IMR-90 (cell line): Measurements from ENCODE around the gene GPRC5B. TPM values are rescaled to one million over a fixed set of nuclear protein-coding genes. Genes with fewer than 3 reads are reported as not detected.

Experiments
- ATAC-seq: fragments of 200-7000 bp; cut with Tn5 transposase; 2 replicates; pipeline ENCODE4 v1.9.1; 2020; ENCODE audit warnings: low read depth, mild to moderate bottlenecking, moderate library complexity
- BruUV-seq: library from RNA; stranded (reverse); fragments of 400-500 nt; replicated peaks from 2 replicates; lab custom pipeline; 2021; lab: Mats Ljungman, UMichigan
- CTCF ChIA-PET: fragments of 300-600 bp; formaldehyde crosslinking; extraction: SDS; loops from one replicate; lab custom pipeline; 2021; ENCODE audit warnings: antibody characterized with exemption; lab: Yijun Ruan, JAX
- POLR2A ChIA-PET: fragments of 300-600 bp; sonication (Branson Sonifier 250); formaldehyde crosslinking; loops from one replicate; lab custom pipeline; 2022; ENCODE audit warnings: antibody characterized with exemption; ENCODE audit not compliant: unreplicated experiment; lab: Charles Lee
- DNase-seq: peaks from one replicate; pipeline ENCODE4 v3.0.0; 2013
- H2AFZ ChIP-seq: replicated peaks from 2 replicates; pipeline ENCODE3; 2013; ENCODE audit warnings: low read length, mild to moderate bottlenecking; ENCODE audit not compliant: poor library complexity
- H2AK5ac ChIP-seq: 2 replicates; pipeline ENCODE4 v1.6.1; 2013; ENCODE audit warnings: low read depth, low read length, inconsistent platforms
- H2AK9ac ChIP-seq: replicated peaks from 2 replicates; pipeline ENCODE3; 2013; ENCODE audit warnings: mild to moderate bottlenecking, low read depth, low read length, moderate library complexity; ENCODE audit not compliant: poor library complexity
- H2BK120ac ChIP-seq: 2 replicates; pipeline ENCODE4 v1.6.1; 2013; ENCODE audit warnings: low read depth, low read length, inconsistent platforms
- H2BK15ac ChIP-seq: 3 replicates; pipeline ENCODE4 v1.6.1; 2013; ENCODE audit warnings: low read depth, low read length, inconsistent platforms
- H2BK20ac ChIP-seq: 2 replicates; pipeline ENCODE4 v1.6.1; 2013; ENCODE audit warnings: low read depth, mild to moderate bottlenecking, inconsistent platforms, low read length, moderate library complexity
- H2BK5ac ChIP-seq: 2 replicates; pipeline ENCODE4 v1.6.1; 2013; ENCODE audit warnings: mild to moderate bottlenecking, low read depth, low read length, inconsistent platforms; ENCODE audit not compliant: poor library complexity, severe bottlenecking
- H3K14ac ChIP-seq: replicated peaks from 2 replicates; pipeline ENCODE4 v1.6.1; 2013; ENCODE audit warnings: low read depth, low read length, inconsistent platforms
- H3K18ac ChIP-seq: 2 replicates; pipeline ENCODE4 v1.6.1; 2013; ENCODE audit warnings: low read depth, low read length, control low read depth
- H3K23ac ChIP-seq: 2 replicates; pipeline ENCODE4 v1.6.1; 2013; ENCODE audit warnings: low read depth, low read length, inconsistent platforms
- H3K27ac ChIP-seq: 2 replicates; pipeline ENCODE4 v1.5.1; 2013; ENCODE audit warnings: mild to moderate bottlenecking, control low read depth, low read length; ENCODE audit not compliant: insufficient read depth
- H3K27me3 ChIP-seq: 2 replicates; pipeline ENCODE4 v1.6.1; 2013; ENCODE audit warnings: low read length; ENCODE audit not compliant: control insufficient read depth, insufficient read depth
- H3K36me3 ChIP-seq: 2 replicates; pipeline ENCODE4 v1.6.1; 2013; ENCODE audit warnings: low read length, mixed read lengths; ENCODE audit not compliant: control insufficient read depth, insufficient read depth
- H3K4ac ChIP-seq: 2 replicates; pipeline ENCODE4 v1.6.1; 2013; ENCODE audit warnings: low read depth, low read length, inconsistent platforms
- H3K4me1 ChIP-seq: 2 replicates; pipeline ENCODE4 v1.6.1; 2013; ENCODE audit warnings: low read length, mixed read lengths; ENCODE audit not compliant: control insufficient read depth, insufficient read depth
- H3K4me2 ChIP-seq: 2 replicates; pipeline ENCODE4 v1.6.1; 2013; ENCODE audit warnings: low read depth, mild to moderate bottlenecking, control low read depth, low read length, moderate library complexity
- H3K4me3 ChIP-seq: 2 replicates; pipeline ENCODE4 v1.5.1; 2013; ENCODE audit warnings: low read depth, mild to moderate bottlenecking, control low read depth, low read length, moderate library complexity; ENCODE audit not compliant: insufficient read depth
- H3K56ac ChIP-seq: 2 replicates; pipeline ENCODE4 v1.6.1; 2013; ENCODE audit warnings: low read length, inconsistent platforms; ENCODE audit not compliant: insufficient read depth; ENCODE audit errors: extremely low read depth
- H3K79me1 ChIP-seq, 2 experiments: 2 replicates each; pipeline ENCODE4 v1.6.1; 2013; ENCODE audit warnings: low read length in 2 of 2, inconsistent platforms in 1 of 2, low read depth in 1 of 2
- H3K9ac ChIP-seq: 2 replicates; pipeline ENCODE4 v1.6.1; 2013; ENCODE audit warnings: low read depth, low read length, control low read depth
- H3K9me1 ChIP-seq: 2 replicates; pipeline ENCODE4 v1.6.1; 2013; ENCODE audit warnings: low read length, inconsistent platforms; ENCODE audit not compliant: insufficient read depth
- H3K9me3 ChIP-seq: 2 replicates; pipeline ENCODE4 v1.6.1; 2013; ENCODE audit warnings: low read length; ENCODE audit not compliant: control insufficient read depth, insufficient read depth
- H4K20me1 ChIP-seq: 2 replicates; pipeline ENCODE4 v1.6.1; 2013; ENCODE audit warnings: low read length, inconsistent platforms; ENCODE audit not compliant: insufficient read depth
- H4K5ac ChIP-seq: 2 replicates; pipeline ENCODE4 v1.6.1; 2013; ENCODE audit warnings: mild to moderate bottlenecking, low read depth, low read length, control low read depth
- H4K8ac ChIP-seq, 2 experiments: 2 replicates each; pipeline ENCODE4 v1.6.1; 2013; ENCODE audit warnings: low read depth in 2 of 2, low read length in 2 of 2, control low read depth in 1 of 2, inconsistent platforms in 1 of 2
- H4K91ac ChIP-seq: 2 replicates; pipeline ENCODE4 v1.6.1; 2013; ENCODE audit warnings: low read depth, low read length, inconsistent platforms; ENCODE audit not compliant: insufficient read depth
- CHD1 ChIP-seq: IDR thresholded peaks from 2 replicates; pipeline ENCODE4 v1.6.1; 2012; ENCODE audit warnings: low read depth, low read length, improper control_type of control experiment
- FOS ChIP-seq: fragments of 150-350 bp; IDR thresholded peaks from 2 replicates; pipeline ENCODE4 v1.6.1; 2016; ENCODE audit warnings: low read depth, low read length
- POLR2A ChIP-seq: IDR thresholded peaks from 2 replicates; pipeline ENCODE4 v1.6.1; 2012; ENCODE audit warnings: mild to moderate bottlenecking, low read depth, low read length
- WGBS, 2 experiments: methylation state at CpG; one replicate each; pipeline versions ENCODE4 v1.1.5 to v1.1.7; 2013; ENCODE audit warnings: missing lambda C conversion rate in 2 of 2; ENCODE audit not compliant: insufficient read length in 1 of 2; ENCODE audit errors: extremely low coverage in 2 of 2; 5-methylcytosine and 5-hydroxymethylcytosine counted together
- dilution Hi-C: fragments of 300-500 bp; cut with HindIII; formaldehyde crosslinking; loops from one replicate; pipeline ENCODE4 v1.14.3; 2018; ENCODE audit warnings: low sequenced_read_pairs; ENCODE audit not compliant: unreplicated experiment
- in situ Hi-C: fragments of 300-500 bp; cut with MboI; formaldehyde crosslinking; loops from 3 replicates; pipeline ENCODE4 v1.14.3; 2019; ENCODE audit warnings: low sequenced_read_pairs, inconsistent platforms, mixed read lengths
- intact Hi-C: fragments of 100-400 bp; cut with micrococcal nuclease; formaldehyde crosslinking; loops from 2 replicates; pipeline ENCODE4 v1.10.0; 2022
- polyA plus RNA-seq, 3 experiments: library from polyadenylated mRNA; depleted of rRNA; stranded (reverse); fragments of >200 nt; gene quantifications; 2 replicates each; pipeline ENCODE4 v1.2.3, GENCODE V29; 2012; ENCODE audit warnings: low replicate concordance in 1 of 3
- total RNA-seq: library from RNA; depleted of rRNA; stranded (reverse); fragments of >200 nt; gene quantifications from 2 replicates; pipeline ENCODE4 v1.2.3, GENCODE V29; 2012
- TF ChIP-seq, protein P1 (sequence below): fragments of 150-350 bp; IDR thresholded peaks from 2 replicates; pipeline ENCODE4 v1.6.1; 2017; ENCODE audit warnings: mild to moderate bottlenecking, antibody characterized with exemption, low read length, low read depth

The GPRC5B gene
- total and polyA plus RNA-seq, 2 of the 4 experiments (the other 2 are of a cell fraction): 2.5 to 8.5 TPM

- Histone ChIP-seq H3K4me2 (peak overlapping the region; percentile 94), H3K27ac (no peak overlapping the region), H3K23ac (peak overlapping the region; percentile 71; the same call in 1 of the 2 replicates), H2AK9ac (peak overlapping the region; percentile 83), H3K9me3 (no peaks in the 10 kb centered on the region), H4K5ac (no peak overlapping the region), H3K27me3 (peaks cover 11% of the 10 kb centered on the region), H2BK20ac (no peak overlapping the region), H3K4me1 (peaks cover 5% of the 10 kb centered on the region; the same call in 1 of the 2 replicates), H2AK5ac (no peak overlapping the region), H3K14ac (no peak overlapping the region), H4K91ac (no peak overlapping the region), H2BK15ac (no peak overlapping the region), H3K9me1 (no peaks in the 10 kb centered on the region), H3K79me1 (peaks cover 0 to 5% of the 10 kb centered on the region in 2 experiments; a peak in 1 of 4 replicates), H3K56ac (no peak overlapping the region), H2BK120ac (peak overlapping the region; percentile 36; the same call in 1 of the 2 replicates), H4K20me1 (peaks cover 4% of the 10 kb centered on the region; the same call in 1 of the 2 replicates), H3K18ac (no peak overlapping the region), H2BK5ac (no peak overlapping the region), H4K8ac (no peak overlapping the region), H3K36me3 (no peaks in the 10 kb centered on the region), H3K4me3 (peak overlapping the region; percentile 85; the same call in 1 of the 2 replicates), H3K4ac (peak overlapping the region; percentile 8; the same call in 1 of the 2 replicates), H3K9ac (no peak overlapping the region), H2AFZ (peak overlapping the region; percentile 95)
- no peak for TF ChIP-seq CHD1
- TF ChIP-seq POLR2A: no peak
- TF ChIP-seq, protein P1, sequence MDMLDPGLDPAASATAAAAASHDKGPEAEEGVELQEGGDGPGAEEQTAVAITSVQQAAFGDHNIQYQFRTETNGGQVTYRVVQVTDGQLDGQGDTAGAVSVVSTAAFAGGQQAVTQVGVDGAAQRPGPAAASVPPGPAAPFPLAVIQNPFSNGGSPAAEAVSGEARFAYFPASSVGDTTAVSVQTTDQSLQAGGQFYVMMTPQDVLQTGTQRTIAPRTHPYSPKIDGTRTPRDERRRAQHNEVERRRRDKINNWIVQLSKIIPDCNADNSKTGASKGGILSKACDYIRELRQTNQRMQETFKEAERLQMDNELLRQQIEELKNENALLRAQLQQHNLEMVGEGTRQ: no peak
- no peak for TF ChIP-seq FOS
- intact Hi-C loops: loop anchor here (1.0 to 5.0 kb wide), 7 partner anchors 168 to 330 kb away; partner anchors contain the start of gene VPS35L
- in situ Hi-C loops: loop anchor here (5.0 to 25.0 kb wide), 3 partner anchors 168 to 773 kb away; partner anchors contain the start of genes IQCK, ITPRIPL2 and KNOP1
- ATAC-seq (no peak), DNase-seq (no peak)
- ChIA-PET CTCF (interaction anchor here (0.5 to 1.4 kb wide), 4 partner anchors 12 to 324 kb away, joined by 3 to 4 read pairs (median 4); no protein-coding TSS in a partner anchor), POLR2A (no interaction called here)
- WGBS, 2 experiments: 48% methylated on average over 12 of the region's 41 CpGs; no CpG with 5 or more reads in 1 of the 2 experiments
- no TSS peak for BruUV-seq
- dilution Hi-C loops: loop anchor here (25.0 kb wide), 1 partner anchor 273 kb away; no protein-coding TSS in a partner anchor
These were observed 914 bp upstream of the GPRC5B start for GRCh38 chr16:19885451-19886072.
